Measurements from ENCODE around the gene GPRC5D.

GRCh38 chr12:12945591-12945990, 6.4 kb downstream of the GPRC5D start:
- TF ChIP-seq POLR2A (IDR thresholded peaks at IDR 0.05; ENCODE audit: extremely low read depth, insufficient read length) (no peak), CTCF (IDR thresholded peaks at IDR 0.05; ENCODE audit: low read depth, low read length) (no peak)

Data from NB4 (cell line).